ENCODE measurements around the gene CLIC3. TPM values are rescaled to one million over a fixed set of nuclear protein-coding genes. Genes with fewer than 3 reads are reported as not detected.
A peak's percentile ranks its signal among the peaks of the same experiment; 100 is the strongest.
"Not testable (repeated sequence)": the region's sequence is repeated elsewhere in the genome, so short reads cannot be mapped to it uniquely, and the experiment has no call there.

CLIC3 gene
- total RNA-seq (2014; rRNA removed; shearing (Covaris generic)), result 126 and 133 TPM in 2 replicates

DNA sequence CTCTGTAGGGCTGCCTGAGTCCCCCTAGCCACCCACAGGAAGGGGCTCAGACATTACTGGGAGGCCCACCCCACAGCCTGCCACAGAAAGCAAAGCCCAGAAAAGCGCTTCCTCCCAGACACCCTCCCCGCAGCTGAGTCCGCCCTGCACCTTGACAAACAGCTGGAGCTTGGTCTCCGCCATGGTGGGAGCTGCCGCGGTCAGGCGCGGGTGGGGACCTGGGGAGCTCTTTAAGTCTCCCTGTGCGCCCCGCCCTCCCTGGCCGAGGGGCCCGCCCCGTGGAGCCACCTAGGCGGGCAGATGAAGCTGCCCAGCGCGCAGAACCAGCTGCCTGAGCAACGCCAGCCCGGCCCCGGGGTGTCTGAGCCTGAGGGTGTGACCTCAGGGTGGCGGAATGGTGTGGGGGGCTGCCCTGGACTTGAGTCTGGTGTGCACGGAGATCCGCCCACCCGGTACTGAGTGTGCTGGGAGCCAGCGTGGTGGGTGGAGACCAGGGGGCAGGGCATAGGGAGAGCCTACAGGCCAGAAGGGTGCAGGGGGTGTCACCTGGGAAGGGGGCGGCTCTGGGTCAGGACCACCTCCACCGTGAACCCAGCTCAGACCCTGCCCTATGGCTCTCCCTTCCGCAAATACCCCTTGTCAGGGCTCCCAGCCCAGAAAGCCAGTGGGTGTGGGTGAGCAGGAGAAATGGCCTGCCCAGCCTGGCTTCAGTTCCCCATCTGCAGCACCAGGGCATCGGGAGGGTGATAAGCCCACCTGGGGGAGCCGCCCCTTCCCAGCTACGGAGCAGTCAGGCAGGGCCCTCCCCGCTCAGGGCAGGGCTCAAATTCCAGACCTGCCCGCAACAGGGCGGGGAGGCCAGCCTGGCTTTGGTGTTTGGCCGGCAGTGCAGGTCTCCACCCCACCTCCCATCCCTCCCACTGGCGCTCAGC lies at the start of gene CLIC3:
CLIC3 (minus strand) TSS at position 208 of the 932 bp plus-strand sequence; CDS start at position 183, 25 bp downstream.
- peak; percentile 88 for DNase-seq (ENCODE audit: low spot score)

DNA sequence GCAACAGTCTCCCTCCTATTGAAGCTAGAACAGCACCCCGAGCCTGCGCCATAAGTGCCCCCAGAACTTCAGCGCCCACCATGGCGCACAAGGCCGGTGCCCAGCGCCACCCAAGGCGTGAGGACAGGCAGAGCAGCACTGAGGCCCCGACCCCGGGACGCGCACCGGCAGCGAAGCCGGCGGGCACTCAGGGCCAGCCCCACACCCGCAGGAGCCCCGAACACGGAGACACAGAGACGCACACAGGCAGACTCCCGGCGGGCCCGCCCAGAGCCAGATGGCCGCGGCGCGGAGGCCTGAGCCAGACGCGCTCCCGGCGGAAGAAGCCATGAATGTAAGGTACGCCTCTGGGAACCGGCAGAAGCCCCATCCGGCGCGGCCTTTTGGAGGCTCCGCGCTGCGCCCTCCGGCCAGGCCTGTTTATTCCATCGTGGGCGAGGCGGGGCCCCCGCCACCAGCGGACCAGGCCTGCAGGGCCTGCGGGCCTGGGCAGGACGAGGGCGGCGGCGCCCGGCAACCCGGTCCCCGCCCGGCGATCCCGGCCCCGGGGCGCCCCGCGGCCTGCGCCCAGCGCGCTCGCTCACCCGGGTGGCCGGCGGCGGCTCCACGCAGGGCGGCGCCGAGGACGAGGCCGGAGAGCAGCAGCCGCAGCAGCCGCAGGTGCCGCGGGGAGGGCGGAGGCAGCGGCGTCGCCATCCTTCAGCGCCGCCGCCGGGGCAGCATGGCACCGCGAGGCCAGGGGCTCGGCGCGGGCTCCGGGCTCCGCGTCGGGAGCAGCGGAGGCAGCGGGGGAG lies 49.1 kb upstream of the CLIC3 start:
- DNase-seq (ENCODE audit: low spot score), result no peak

DNA sequence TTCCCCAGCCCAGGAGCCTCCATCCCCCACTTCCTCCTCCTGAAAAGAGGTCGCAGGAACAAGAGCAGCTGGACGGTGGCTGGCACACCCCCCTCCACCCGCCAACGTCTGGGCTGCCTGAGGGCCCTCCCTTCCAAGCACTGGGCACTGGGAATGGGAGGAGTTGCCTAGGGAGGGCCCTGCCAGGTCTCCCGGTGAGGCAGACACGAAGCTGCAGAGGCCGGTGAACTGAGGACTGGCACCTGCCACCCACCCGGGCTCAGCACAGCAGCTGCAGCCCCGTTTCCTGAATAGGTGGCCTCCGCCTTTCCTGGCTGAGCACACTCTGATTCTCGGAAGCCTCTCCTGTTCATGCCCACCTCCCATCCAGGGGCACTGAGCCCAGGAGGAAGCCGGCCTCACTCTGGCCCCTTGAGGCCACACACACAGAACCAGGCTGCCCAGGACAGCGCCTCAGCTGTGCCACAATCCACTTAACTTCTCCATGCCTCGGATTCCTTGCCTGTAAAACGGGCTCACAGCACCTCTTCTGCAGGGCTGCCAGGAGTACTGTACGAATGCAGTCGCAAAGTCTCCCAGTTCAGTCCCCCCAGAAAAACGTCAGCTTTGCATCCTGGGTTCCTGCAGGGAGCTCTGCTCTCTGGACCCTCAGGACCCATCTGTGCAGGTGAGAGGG lies 48.3 kb upstream of the CLIC3 start:
- DNase-seq (ENCODE audit: low spot score), result peak; percentile 66

GRCh38 chr9:137044037-137044436 lies 47.7 kb upstream of the CLIC3 start:
- DNase-seq (ENCODE audit: low spot score), result no peak

- DNase-seq (ENCODE audit: low spot score), result no peak
These were observed 46.7 kb upstream of the CLIC3 start for GRCh38 chr9:137042751-137043727.

DNA sequence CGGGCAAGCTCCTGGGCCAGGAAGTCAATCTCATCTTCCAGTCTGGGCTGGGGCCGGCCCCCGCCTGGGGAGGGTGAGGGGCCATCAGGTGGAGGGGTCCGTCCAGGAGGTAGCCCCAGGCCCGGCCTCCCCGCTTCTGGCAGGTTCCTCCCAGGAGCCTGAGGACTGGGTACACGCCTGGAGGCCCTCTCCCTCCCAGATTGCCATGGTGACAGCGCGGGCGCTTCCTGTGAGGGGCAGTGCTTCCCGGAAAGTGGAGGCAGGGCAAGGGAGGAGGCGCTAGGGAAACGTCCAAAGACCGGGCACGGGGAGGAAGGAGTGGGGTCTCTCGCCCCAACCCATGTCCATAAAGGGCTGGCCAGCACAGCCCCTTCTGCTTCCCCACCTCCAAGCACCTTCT lies 44.8 kb upstream of the CLIC3 start:
- DNase-seq (ENCODE audit: low spot score), result no peak

GRCh38 chr9:137040568-137040967 lies 44.2 kb upstream of the CLIC3 start:
- DNase-seq (ENCODE audit: low spot score), result no peak

DNA sequence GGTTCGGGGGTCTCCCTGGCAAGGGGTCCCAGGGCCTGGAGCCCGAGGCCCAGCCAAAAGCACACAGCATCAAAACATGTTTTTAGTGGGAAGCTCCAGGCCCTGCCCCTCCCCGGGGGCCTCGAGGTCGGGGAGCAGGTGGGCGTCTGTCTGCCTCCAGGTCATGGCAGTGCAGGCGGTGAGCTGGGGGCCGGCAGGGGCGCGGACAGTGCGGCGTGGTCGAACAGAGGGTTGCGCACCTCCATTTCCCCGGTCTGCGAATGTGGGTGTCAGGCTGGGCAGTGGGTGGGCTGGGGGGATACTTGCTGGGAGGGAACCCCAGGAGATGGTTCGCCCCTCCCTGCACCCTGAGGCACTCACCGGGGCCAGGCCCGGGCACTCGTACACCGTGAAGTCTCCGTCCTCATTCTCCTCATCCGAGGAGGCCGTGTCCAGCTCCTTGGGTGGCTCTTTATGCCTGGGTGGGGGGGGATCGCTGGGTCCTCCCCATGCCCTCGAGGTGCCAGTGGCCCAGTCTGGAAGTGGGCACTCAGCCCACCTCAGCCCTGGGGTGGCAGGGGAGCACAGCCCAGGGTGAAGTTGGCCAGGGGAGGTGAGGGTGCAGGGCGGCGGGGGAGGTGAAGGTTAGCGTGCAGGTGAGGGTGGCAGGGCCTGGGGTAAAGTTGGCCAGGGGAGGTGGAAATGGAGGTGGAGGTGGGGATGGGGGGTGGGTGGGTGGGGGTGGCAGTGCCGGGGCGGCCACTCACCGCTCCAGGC lies 43.4 kb upstream of the CLIC3 start:
- no peak for DNase-seq (ENCODE audit: low spot score)

- DNase-seq (ENCODE audit: low spot score), result no peak
These were observed 42.5 kb upstream of the CLIC3 start for GRCh38 chr9:137038916-137039315.

- no peak for DNase-seq (ENCODE audit: low spot score)
These were observed 41.1 kb upstream of the CLIC3 start for GRCh38 chr9:137037483-137037882.

DNA sequence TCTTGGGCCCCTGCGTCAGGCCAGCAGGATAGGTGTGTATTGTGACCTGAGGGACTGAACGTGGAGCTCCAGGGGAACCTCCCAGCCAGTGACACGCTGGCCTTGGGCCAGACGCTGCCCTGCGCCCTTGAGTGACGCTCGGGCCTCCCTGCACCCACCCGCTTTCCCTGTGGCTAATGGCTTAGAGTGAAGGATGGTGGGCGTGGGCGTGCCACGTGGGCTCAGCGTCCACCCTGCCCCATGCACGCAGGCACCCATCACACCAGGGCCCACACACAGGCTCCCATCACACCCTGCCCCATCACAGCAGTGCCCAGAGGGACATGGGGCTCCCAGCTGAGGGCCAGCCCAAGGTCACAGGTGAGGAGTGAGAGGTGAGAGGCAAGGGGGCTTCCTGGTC lies 40.7 kb upstream of the CLIC3 start:
- no peak for DNase-seq (ENCODE audit: low spot score)

GRCh38 chr9:137035937-137036336 lies 39.6 kb upstream of the CLIC3 start:
- DNase-seq (ENCODE audit: low spot score), result no peak

DNA sequence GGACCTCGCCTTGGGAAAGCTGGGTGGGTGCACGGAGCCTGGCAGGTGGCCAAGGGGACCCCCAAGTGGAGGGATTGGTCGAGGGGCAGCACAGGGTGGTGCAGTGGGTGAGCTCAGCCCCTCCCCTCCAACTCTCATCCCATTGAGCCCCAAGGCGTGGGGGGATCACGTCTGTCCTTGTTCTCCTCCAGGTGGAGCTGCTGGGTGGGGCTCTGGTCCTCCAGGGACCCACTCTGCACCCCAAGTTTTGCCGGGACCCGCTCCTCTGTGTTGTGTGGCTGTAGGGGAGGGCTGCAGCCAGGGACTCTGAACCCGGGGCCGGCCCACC lies 39.1 kb upstream of the CLIC3 start:
- DNase-seq (ENCODE audit: low spot score), result no peak

DNA sequence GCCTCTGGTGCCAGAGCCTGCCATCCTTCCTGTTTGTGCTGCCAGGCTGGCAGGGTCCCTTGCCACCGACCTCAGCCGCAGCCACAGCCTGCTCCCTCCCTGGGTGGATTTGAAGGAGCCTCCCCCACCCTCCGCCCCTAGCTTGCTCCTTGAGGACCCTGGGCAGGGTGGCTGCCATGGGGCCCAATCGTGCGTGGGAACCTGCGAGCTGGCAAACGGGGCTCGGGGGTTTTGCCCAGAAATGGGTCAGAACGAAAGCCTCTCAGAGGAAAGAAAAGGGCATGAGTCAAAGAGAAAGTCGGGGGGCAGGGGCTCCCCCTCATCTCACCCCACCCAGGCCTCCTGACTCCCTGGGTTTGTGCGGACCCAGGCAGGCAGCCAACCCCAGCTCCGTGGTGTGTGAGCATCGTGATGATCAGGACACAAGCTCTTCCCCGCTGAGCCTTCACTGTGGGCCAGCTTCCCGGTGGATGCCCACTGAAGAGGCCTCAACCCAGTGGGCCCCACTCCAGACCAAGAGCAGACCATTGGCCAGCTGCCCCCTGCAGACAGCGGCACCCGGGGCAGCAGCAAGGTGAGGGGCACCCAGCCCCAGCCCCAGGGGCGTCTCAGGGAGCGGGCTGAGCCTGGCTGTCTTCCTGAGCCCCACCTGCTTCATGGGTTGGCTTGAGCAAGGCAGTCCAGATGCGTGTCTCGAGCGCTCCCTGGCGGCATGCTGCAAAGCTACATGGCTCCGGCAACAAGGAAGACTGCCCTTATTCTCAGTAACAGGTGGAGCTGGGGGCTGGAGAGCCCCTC lies 38.5 kb upstream of the CLIC3 start:
- peak; percentile 94 for DNase-seq (ENCODE audit: low spot score)

DNA sequence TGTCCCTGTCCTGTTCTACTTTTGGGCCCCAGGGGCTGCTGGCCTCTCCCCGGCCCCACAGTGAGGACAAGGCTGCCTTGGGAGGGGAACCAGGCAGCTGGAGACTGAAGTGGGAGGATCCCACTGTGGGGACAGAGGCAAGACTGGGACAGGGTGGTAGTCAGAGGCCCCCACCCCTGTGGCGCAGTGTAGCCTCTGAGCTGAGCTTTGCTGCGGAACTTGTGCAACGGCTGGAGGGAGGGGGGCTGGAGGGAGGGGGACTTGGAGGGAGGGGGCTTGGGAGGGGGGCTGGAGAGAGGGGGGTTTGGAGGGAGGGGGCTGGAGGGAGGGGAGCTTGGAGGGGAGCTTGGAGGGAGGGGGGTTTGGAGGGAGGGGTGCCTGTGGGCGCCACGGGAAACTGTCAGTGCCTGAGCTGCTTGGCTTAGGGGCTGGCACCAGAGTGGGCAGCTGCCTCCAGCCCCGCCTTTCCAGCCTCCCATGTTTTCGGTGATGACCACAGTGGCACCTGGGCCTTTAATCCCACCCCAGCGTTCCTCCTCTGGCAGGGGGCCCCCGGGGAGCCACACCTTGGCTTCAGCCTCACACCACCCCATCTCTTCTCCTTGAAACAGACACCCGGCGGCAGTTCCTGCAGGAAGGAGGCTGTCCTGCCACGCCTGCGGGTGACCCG lies 37.8 kb upstream of the CLIC3 start:
- DNase-seq (ENCODE audit: low spot score), result peak; percentile 50

GRCh38 chr9:137033481-137033880 lies 37.1 kb upstream of the CLIC3 start:
- DNase-seq (ENCODE audit: low spot score), result not testable (repeated sequence)

DNA sequence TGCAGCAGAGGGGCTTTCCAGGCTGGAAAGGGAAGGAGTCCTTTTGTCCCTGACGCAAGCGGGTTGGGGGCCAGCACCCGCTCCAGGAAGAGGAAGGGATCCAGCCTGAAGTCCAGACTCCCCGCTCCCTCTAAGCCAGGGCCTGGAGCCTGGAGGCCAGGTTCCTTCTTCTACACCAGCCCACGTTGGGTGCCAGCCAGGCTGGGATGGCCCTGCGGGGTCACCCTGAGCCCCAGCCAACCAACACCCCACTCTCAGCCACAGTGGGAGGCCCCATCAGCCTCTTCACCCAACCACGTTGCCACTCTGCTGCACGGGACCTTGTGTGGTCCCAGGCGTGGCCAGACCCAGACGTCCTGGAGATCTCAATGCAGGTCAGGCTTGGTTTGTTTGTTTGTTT lies 36.5 kb upstream of the CLIC3 start:
- no peak for DNase-seq (ENCODE audit: low spot score)

GRCh38 chr9:137031904-137032640 lies 35.7 kb upstream of the CLIC3 start, which contains the start of gene FUT7:
FUT7 (minus strand) TSS chr9:137032088; CDS start chr9:137031991, 97 bp downstream.
- no peak for DNase-seq (ENCODE audit: low spot score)
